ENCODE measurements around the gene FGFBP1.

Gene FGFBP1

GRCh38 chr4:15971068-15971801, 32.7 kb upstream of the FGFBP1 start (continued):
- TF ChIP-seq, protein P1, sequence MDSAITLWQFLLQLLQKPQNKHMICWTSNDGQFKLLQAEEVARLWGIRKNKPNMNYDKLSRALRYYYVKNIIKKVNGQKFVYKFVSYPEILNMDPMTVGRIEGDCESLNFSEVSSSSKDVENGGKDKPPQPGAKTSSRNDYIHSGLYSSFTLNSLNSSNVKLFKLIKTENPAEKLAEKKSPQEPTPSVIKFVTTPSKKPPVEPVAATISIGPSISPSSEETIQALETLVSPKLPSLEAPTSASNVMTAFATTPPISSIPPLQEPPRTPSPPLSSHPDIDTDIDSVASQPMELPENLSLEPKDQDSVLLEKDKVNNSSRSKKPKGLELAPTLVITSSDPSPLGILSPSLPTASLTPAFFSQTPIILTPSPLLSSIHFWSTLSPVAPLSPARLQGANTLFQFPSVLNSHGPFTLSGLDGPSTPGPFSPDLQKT (IDR thresholded peaks at IDR 0.05; ENCODE audit: borderline replicate concordance, low read depth, low read length): no peak
- TF ChIP-seq RBAK (tag by site-specific recombination; IDR thresholded peaks at IDR 0.05) (no peak), ZNF830 (tag by site-specific recombination; IDR thresholded peaks at IDR 0.05; ENCODE audit: low read depth) (no peak), ZNF280D (tag by site-specific recombination; IDR thresholded peaks at IDR 0.05) (no peak), ZNF433 (tag by site-specific recombination; IDR thresholded peaks at IDR 0.05; ENCODE audit: low read depth) (no peak), ZNF776 (tag by site-specific recombination; IDR thresholded peaks at IDR 0.05; ENCODE audit: borderline replicate concordance) (no peak), HOXD13 (CRISPR knock-in tag; IDR thresholded peaks at IDR 0.05; ENCODE audit: borderline replicate concordance) (no peak), ZNF658 (tag by site-specific recombination; IDR thresholded peaks at IDR 0.05) (no peak)

GRCh38 chr4:15968551-15969300, 30.2 kb upstream of the FGFBP1 start:
- Histone ChIP-seq H3K4me3 (ENCODE audit: low read depth, low read length) (no peak overlapping the region), H3K27ac (ENCODE audit: extremely low read depth, low read depth, low read length) (no peak overlapping the region), H3K36me3 (ENCODE audit: control insufficient read depth in 2 of 2, insufficient read depth in 1 of 2, low read length in 2 of 2) (no peaks in the 10 kb centered on the region), H3K9me3 (ENCODE audit: control insufficient read depth, insufficient read depth, low read depth, low read length) (no peaks in the 10 kb centered on the region), H3K4me1 (ENCODE audit: control insufficient read depth, insufficient read depth, low read length) (no peaks in the 10 kb centered on the region)
- POLR2A ChIA-PET: no interaction called here
- CTCF ChIA-PET: interaction anchor here (0.9 kb wide), 1 partner anchor 297 kb away, joined by 3 read pairs; no protein-coding TSS in a partner anchor
- TF ChIP-seq ZNF2 (tag by site-specific recombination; IDR thresholded peaks at IDR 0.05): no peak

- no peak overlapping the region for H3K27ac ChIP-seq (ENCODE audit: extremely low read depth, low read depth, low read length)
- ChIA-PET CTCF (interaction anchor here (0.6 to 1.4 kb wide), 2 partner anchors 9 to 167 kb away, joined by 3 to 5 read pairs; no protein-coding TSS in a partner anchor), POLR2A (no interaction called here)
- no peak overlapping the region for H3K4me3 ChIP-seq (ENCODE audit: low read depth, low read length)
- no peaks in the 10 kb centered on the region for H3K9me3 ChIP-seq (ENCODE audit: control insufficient read depth, insufficient read depth, low read depth, low read length)
- no peaks in the 10 kb centered on the region for H3K36me3 ChIP-seq (ENCODE audit: control insufficient read depth in 2 of 2, insufficient read depth in 1 of 2, low read length in 2 of 2)
- no peaks in the 10 kb centered on the region for H3K4me1 ChIP-seq (ENCODE audit: control insufficient read depth, insufficient read depth, low read length)
- no peak for TF ChIP-seq MEIS1 (CRISPR knock-in tag; IDR thresholded peaks at IDR 0.05; ENCODE audit: borderline replicate concordance)
- no peak for TF ChIP-seq ZNF202 (tag by site-specific recombination; IDR thresholded peaks at IDR 0.05; ENCODE audit: borderline replicate concordance)
- no peak for TF ChIP-seq ZNF76 (tag by site-specific recombination; IDR thresholded peaks at IDR 0.05; ENCODE audit: borderline replicate concordance, low read depth)
- TF ChIP-seq ZNF660 (tag by site-specific recombination; IDR thresholded peaks at IDR 0.05): no peak
- no peak for TF ChIP-seq ZNF501 (tag by site-specific recombination; IDR thresholded peaks at IDR 0.05)
- TF ChIP-seq ZNF544 (tag by site-specific recombination; IDR thresholded peaks at IDR 0.05): no peak
- no peak for TF ChIP-seq PRDM1 (tag by site-specific recombination; IDR thresholded peaks at IDR 0.05)
- no peak for TF ChIP-seq ZNF155 (tag by site-specific recombination; IDR thresholded peaks at IDR 0.05)
- no peak for TF ChIP-seq ZNF677 (tag by site-specific recombination; IDR thresholded peaks at IDR 0.05)
- no peak for TF ChIP-seq ZSCAN23 (tag by site-specific recombination; IDR thresholded peaks at IDR 0.05)
- no peak for TF ChIP-seq ZNF704 (tag by site-specific recombination; IDR thresholded peaks at IDR 0.05)
- no peak for TF ChIP-seq ZNF510 (tag by site-specific recombination; IDR thresholded peaks at IDR 0.05; ENCODE audit: insufficient replicate concordance)
- TF ChIP-seq ZNF292 (tag by site-specific recombination; IDR thresholded peaks at IDR 0.05; ENCODE audit: borderline replicate concordance, low read depth): no peak
- TF ChIP-seq EGR2 (tag by site-specific recombination; IDR thresholded peaks at IDR 0.05; ENCODE audit: low read depth): no peak
- no peak for TF ChIP-seq KLF8 (tag by site-specific recombination; IDR thresholded peaks at IDR 0.05)
- no peak for TF ChIP-seq ZNF670 (tag by site-specific recombination; IDR thresholded peaks at IDR 0.05; ENCODE audit: low read depth)
- no peak for TF ChIP-seq ZNF558 (tag by site-specific recombination; IDR thresholded peaks at IDR 0.05)
- TF ChIP-seq ZNF426 (tag by site-specific recombination; IDR thresholded peaks at IDR 0.05): no peak
- TF ChIP-seq ZNF654 (tag by site-specific recombination; IDR thresholded peaks at IDR 0.05; ENCODE audit: low read depth): no peak
Measured at GRCh38 chr4:15965325-15965724, 26.8 kb upstream of the FGFBP1 start.

All from HEK293 (cell line).